GM13976 (cell line): ENCODE measurements around the gene PLP2.

Source experiments
- DNase-seq: peaks from one replicate; pipeline ENCODE4 v3.0.0; 2012; ENCODE audit warnings: low spot score
- CTCF ChIP-seq: IDR thresholded peaks from 2 replicates; pipeline ENCODE4 v1.5.1; 2012; ENCODE audit warnings: borderline replicate concordance, mild to moderate bottlenecking; ENCODE audit not compliant: insufficient read depth; ENCODE audit errors: extremely low read depth, missing control alignments, control extremely low read depth
- in situ Hi-C: fragments of 300-500 bp; cut with MboI; formaldehyde crosslinking; loops from one replicate; pipeline ENCODE4 v1.12.0; 2022; ENCODE audit warnings: low sequenced_read_pairs, mixed read lengths, inconsistent platforms; ENCODE audit not compliant: unreplicated experiment

The PLP2 gene

GRCh38 chrX:49220100-49220499 lies 48.4 kb downstream of the PLP2 start:
- DNase-seq, result no peak
- TF ChIP-seq CTCF, result no peak
- in situ Hi-C loops, result no loop called here

DNA sequence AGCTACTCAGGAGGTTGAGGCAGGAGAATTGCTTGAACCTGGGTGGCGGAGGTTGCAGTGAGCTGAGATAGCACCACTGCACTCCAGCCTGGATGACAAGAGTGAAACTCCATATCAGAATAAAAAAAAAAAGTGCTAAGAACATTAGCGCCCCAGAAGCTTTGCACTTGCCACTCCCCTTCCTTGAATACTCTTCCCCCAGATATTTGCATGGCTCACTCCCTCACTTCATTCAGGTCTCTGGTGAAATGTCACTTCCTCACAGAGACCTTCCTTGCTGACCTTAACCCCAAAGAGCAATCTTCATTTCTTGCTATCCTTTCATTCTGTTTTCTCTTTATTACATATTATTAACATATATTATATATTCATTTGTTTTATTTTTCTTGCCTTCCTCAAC lies 50.2 kb downstream of the PLP2 start:
- no peak for DNase-seq
- no peak for TF ChIP-seq CTCF
- in situ Hi-C loops, result no loop called here
